Activated CD4-positive, alpha-beta T cell treated with anti-CD3 and anti-CD28 coated beads, Interleukin-2, Interleukin-6, amounts not matched to agents 100 ng/mL and 50 ng/mL, durations not matched to agents 16 hours and 8 hours (primary cell): ENCODE results near the gene DCTN2.
"Not testable (repeated sequence)": the region's sequence is repeated elsewhere in the genome, so short reads cannot be mapped to it uniquely, and the experiment has no call there.

Source experiments
- DNase-seq: peaks from one replicate; pipeline ENCODE4 v3.0.0-alpha.2; 2020

DCTN2 gene

DNA sequence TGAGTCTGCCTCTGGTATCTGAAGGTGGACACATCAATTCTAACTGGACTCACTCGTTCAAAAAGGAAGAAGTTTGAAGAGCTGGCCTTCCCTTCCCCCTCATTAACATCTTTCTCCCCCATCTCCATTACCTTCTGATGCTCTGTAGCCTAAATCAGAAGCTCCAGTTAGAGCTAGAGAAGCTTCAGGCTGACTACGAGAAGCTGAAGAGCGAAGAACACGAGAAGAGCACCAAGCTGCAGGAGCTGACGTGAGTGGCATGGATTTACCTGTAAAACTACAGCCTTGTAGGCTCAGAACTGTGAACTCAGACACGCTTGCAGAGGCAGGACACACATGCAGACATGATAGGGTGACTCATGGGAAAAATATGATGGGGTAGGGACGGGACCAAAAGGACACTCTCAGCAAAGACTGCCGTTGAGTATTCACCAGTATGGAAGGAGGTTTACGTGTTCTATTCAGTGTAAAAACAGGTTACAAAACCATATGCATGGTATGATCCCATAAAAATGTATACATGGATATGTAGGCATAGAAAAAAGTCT, 29.7 kb upstream of the DCTN2 start:
- no peak for DNase-seq

DNA sequence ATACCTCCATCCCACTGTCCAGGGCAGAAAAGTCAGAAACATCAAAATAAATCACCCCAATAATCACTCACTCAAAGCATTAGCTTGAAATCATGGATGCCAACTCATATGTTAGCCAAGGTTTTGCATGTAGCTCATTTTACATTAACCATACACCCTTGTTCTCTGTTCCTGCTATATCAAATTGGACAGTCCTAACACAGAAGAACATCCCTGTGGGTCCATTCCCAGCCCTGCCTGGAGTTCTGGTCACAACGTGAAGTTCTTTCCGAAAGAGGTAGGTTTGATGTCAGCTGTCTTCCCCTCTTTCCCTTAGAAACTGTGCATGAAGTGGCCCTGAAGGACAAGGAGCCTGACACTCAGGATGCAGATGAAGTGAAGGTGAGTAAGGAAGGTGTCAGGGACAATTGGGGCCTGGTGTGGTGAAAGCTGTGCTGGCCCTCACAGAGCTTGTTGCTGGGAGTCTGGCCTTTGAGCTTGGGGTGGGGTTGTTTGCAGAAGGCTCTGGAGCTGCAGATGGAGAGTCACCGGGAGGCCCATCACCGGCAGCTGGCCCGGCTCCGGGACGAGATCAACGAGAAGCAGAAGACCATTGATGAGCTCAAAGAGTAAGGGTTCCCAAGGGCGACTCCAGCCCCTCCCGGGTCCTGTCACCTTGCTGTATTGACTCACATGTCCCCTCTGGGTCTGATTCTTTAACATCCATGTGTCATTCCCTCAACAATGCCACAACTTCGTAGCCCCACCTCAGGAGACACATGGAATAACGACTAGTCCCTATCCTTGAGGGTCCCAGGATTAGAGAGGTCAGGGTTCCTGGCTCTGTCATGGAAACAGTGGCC, 29.0 kb upstream of the DCTN2 start:
- DNase-seq: no peak

GRCh38 chr12:57574795-57575194, 27.8 kb upstream of the DCTN2 start:
- no peak for DNase-seq

- DNase-seq: no peak
Measured at GRCh38 chr12:57571926-57572762, 25.2 kb upstream of the DCTN2 start.

- DNase-seq: not testable (repeated sequence)
Measured at GRCh38 chr12:57570438-57570837, 23.4 kb upstream of the DCTN2 start.

DNA sequence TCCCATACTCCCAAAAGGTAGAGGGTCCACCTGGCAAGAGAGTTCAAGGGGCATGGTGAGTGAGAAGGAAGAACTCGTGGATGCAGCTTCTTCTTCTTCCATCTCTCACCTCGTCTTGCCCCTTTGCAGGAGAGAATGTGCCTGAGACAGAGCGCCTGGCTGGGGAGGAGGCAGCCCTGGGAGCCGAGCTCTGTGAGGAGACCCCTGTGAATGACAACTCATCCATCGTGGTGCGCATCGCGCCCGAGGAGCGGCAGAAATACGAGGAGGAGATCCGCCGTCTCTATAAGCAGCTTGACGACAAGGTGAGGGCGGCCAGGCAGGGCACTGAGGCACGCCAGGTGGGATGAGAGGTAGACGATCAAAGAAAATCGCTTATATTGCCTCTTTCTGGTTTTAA, 22.9 kb upstream of the DCTN2 start:
- no peak for DNase-seq

DNA sequence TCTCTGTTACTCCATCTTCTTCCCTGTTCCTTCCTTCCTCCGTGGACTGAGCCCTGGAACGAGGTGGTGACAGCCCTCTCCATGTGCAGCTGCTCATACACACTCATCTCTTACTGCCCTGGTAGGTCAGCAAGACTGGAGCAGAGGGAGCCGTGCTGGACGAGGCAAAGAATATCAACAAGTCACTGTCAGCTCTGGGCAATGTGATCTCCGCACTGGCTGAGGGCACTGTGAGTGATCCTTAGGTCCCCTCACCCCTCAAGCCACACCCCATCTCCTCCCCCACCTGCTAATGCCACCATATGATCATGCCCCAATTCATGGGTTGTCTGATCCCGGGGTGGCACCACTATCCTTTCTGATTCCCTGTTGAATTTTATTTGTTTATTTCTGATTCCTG, 21.8 kb upstream of the DCTN2 start:
- DNase-seq: no peak

- no peak for DNase-seq
Measured at GRCh38 chr12:57564178-57564740, 17.3 kb upstream of the DCTN2 start.

DNA sequence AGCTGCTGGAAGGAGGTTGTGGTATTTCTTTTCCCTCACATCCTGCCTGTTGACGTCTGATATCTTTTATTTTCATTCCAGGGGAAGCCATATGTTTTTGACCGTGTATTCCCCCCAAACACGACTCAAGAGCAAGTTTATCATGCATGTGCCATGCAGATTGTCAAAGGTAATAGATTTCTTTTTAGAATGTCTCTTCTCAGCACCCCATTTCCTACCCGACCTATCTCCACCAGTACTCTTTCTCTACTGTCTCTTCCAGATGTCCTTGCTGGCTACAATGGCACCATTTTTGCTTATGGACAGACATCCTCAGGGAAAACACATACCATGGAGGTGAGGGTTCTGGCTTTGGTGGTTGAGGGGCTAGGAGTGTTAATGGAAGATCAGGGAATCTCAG, 16.4 kb upstream of the DCTN2 start:
- DNase-seq: no peak

GRCh38 chr12:57561117-57561516, 14.1 kb upstream of the DCTN2 start:
- not testable (repeated sequence) for DNase-seq

DNA sequence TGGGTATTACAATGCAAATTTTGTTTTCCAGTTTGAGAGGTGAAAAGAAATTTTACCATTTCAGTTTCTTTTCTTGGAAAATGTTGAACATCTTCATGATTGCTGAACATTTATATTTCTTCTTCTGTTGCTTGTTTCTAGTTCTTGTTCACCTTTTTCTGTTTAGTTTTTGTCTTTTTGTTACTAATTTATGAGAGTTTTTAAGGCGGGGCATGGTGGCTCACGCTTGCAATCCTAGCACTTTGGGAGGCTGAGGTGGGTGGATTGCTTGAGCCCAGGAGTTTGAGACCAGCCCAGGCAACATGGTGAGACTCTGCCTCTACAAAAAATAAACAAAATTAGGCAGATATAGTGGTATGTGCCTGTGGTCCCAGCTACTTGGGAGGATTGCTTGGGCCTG, 13.5 kb upstream of the DCTN2 start:
- no peak for DNase-seq

DNA sequence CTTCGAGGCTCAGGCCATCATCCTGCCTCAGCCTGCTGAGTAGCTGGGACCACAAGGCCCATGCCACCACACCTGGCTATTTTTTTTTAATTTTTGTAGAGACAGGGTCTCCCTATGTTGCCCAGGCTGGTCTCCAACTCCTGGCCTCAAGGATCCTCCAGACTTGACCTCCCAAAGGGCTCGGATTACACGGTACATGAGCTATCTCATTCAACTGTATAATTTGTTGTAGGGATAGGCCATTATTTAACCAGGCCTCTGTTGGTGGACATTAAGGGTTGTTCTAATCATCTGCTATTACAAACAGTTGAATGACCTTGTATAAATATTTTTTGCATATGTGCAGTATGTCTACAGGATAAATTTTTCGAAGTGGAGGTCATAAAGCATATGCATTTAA, 11.9 kb upstream of the DCTN2 start:
- no peak for DNase-seq

DNA sequence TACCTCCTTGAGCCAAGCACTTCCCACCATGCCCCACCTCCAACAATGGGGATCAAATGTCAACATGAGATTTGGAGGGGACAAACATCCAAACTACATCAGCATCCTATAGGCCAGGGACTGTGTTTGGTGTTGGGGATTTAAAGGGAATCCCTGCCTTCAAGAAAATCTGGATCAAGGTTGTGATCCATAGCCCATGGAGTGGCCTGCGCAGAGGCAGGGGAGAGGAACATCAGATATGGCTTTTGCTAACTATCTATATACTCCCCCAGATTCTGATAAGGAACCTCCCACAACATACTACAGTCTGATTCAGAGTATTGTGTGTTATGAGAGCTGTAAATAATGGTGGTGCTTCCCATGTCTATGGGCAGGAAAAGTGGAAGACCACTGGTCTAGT, 7.9 kb upstream of the DCTN2 start:
- no peak for DNase-seq

DNA sequence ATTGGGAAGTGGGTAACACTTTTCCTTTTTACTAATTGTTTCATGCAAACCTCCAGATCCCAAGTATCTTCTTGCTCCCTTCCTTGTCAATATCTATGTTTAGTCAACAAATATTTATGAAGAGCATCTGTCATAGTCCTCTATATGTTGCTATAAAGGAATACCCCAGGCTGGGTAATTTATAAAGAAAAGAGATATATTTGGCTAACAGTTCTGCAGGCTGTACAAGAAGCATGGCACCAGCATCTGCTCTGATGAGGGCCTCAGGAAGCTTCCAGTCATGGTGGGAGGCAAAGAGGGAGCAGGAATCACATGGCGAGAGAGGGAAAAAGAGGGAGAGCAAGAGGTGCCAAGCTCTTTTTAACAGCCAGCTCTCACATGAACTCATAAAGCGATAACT, 7.5 kb upstream of the DCTN2 start:
- DNase-seq: no peak

DNA sequence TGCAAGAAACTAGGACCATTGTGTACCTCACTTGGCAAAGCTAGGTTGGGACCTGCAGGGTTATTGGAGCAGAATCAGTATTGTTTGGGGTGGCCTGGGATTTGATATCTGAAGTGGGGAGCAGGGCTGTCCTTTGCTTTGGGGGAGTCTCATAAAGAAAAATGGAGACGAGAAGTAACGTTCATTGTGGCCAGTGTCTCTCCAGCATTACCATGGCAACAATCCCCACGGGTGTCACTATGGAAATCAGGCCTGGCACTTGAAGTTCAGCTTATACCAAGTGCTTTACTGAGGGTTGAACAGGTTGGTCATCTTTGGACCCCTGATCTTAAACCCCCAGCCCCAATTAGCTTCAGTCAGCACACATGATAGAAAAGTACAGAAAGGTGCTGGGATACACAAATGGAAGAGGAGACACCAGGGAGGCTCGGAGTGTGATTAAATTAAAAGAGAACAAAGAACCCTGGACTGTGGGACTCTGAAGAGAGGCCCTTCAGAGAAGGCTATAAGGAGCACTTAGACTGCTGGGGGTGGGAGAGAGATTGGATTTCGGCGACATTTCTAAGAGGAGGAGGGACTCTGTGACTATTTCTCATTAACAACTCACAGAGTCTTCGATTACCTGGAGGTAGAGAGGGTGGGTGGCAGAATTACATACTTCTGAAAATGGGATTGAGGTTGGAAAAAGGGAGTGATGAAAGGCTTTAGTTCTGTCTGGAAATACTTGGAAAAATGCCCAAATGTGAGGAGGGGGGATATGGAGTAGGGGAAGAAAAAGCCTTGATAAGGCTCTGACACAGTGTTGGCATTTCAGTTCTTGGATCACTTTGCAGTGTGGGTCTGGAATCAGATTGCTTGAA, 6.6 kb upstream of the DCTN2 start:
- no peak for DNase-seq

DNA sequence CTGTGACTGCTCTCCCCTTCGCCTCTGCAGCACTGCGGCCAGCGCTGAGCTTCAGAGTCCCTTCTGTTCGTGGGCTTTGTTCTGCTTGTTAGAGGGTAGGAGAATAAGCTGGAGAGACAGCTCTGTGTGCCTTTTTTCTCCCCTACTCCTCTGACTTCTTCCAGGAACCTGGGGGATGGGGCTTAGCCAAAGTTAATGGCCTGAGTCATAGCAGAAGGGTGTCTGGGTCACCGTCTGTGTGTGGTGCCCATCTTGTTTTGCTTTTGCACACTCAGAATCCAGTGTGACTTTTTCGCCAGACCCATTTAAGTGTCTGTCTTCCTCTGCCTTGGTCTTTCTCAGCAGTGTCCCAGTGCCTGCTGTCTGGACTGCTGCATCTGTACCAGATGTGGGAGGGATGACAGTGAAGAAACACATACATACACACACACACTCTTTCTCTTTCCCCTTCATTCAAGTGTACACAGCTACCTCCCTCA, 5.9 kb upstream of the DCTN2 start:
- DNase-seq: no peak

GRCh38 chr12:57552306-57552651, 5.3 kb upstream of the DCTN2 start:
- no peak for DNase-seq

DNA sequence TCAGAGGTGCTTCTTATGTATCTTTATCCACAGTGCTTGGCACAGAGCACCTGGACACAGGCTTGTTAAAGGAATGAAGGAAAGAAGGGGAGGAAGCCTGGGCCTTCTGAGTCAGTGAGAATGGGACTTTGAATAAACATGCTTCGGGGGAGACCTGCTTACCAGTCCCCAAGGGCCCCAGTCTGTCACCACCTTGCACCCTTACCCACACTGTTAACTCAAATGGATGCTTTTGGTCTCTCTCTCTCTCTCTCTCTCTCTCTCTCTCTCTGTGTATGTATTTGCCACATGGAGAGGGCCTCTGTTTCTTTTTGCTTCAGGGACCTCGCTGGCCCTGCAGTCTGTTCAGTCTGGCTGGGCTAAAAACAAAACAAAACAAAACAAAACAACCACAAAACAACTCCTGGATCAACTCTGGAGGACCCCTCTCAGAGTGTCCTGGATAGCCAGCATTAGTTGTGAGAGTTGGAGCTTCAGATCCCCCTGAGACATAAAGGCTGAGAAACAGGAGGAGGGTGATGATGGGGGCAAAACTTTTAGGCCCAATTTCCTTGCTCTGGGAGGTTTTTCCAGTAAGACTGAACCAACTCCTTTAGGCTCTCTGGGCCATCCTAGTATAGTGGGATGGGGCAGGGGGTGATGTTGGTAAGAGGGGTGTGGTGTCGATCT, 4.8 kb upstream of the DCTN2 start:
- no peak for DNase-seq

- no peak for DNase-seq
Measured at GRCh38 chr12:57550641-57551549, 3.9 kb upstream of the DCTN2 start.

DNA sequence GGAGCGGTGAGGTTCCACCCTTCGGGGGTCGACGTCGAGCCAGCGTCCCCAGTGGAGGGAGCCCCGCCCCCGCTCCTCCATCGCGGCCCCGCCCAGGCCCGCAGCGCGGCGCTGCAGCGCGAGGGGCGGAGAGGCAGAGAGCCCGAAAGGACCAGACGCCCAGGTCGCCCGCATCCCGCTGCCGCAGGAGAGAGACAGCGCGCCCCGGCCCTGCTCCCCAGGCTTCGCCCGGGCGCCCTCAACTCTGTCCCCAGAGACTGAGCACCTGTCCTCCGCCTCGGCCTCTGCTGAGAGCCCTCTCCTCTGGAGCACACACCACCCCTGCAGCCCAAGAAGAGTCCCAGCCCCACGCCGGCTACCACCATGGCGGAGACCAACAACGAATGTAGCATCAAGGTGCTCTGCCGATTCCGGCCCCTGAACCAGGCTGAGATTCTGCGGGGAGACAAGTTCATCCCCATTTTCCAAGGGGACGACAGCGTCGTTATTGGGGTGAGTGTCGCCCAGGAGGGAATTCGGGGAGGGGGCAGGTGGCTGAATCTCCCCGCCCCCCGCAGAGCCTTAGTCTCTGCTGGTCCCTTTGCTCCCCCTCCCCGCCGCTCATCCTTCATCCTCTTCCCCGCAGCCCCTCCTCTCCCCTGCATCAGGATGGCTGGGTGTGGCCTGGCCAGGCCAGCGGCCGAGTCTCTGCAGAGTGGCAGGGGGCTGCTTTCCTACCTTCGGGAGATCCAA, 3.1 kb upstream of the DCTN2 start, which contains the start of gene KIF5A:
Gene KIF5A (plus strand): TSS at position 136 of the 732 bp plus-strand sequence. CDS start 228 bp downstream, at position 364.
- DNase-seq: peak; percentile 65
